Liver (tissue), 3 donors: ENCODE results near the gene DYNC1LI2.

ENCODE experiments used
- GABPA ChIP-seq, 2 donors: IDR thresholded peaks in 1 of 2; conservative IDR thresholded peaks in 1 of 2; 2 replicates each; pipeline ENCODE4 v1.6.1; 2016; ENCODE audit warnings: antibody characterized with exemption in 2 of 2, mild to moderate bottlenecking in 1 of 2, moderate library complexity in 1 of 2
- JUND ChIP-seq, 2 donors: IDR thresholded peaks; 2 replicates each; pipeline ENCODE4 v1.6.1; 2016; ENCODE audit warnings: antibody characterized with exemption in 2 of 2
- RAD21 ChIP-seq, 2 donors: IDR thresholded peaks; 2 replicates each; pipeline ENCODE4 v1.6.1; 2016; ENCODE audit warnings: antibody characterized with exemption in 2 of 2, mild to moderate bottlenecking in 2 of 2
- SP1 ChIP-seq: IDR thresholded peaks from 2 replicates; pipeline ENCODE4 v1.6.1; 2018; ENCODE audit warnings: antibody characterized with exemption, mild to moderate bottlenecking
- TAF1 ChIP-seq: conservative IDR thresholded peaks from 2 replicates; pipeline ENCODE4 v1.6.1; 2016; ENCODE audit warnings: antibody characterized with exemption, mild to moderate bottlenecking
- YY1 ChIP-seq: IDR thresholded peaks from 2 replicates; pipeline ENCODE4 v1.6.1; 2016; ENCODE audit warnings: antibody characterized with exemption, mild to moderate bottlenecking
- TF ChIP-seq, protein P1 (sequence below): fragments of 150-350 bp; IDR thresholded peaks from 2 replicates; pipeline ENCODE4 v1.5.1; 2017; ENCODE audit warnings: improper control_type of control experiment, low read depth, low read length; ENCODE audit not compliant: missing input control
- TF ChIP-seq, protein P2 (sequence below): IDR thresholded peaks from 2 replicates; pipeline ENCODE4 v1.6.1; 2016; ENCODE audit warnings: antibody characterized with exemption, mild to moderate bottlenecking
- donor health status: healthy.
- donor health status: healthy.

DNA sequence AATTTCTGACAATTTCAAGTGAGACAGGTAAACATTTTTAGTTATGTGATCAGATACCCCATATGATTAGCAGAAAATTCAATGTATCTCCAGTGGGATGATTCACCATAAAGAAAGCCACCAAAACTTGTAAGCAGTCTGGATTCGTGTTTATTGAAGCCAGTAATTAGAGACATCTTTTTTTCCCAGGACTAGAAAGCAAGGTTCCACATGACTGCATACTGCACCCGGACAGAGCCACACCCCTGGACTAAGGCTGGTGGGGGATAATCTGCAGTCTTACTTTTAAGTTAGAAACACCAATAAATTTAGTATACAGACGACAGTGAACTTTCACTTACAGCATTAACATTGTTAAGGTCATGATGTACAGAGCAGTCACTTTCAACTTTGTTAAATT, 30.6 kb downstream of the DYNC1LI2 start:
- TF ChIP-seq, protein P1, sequence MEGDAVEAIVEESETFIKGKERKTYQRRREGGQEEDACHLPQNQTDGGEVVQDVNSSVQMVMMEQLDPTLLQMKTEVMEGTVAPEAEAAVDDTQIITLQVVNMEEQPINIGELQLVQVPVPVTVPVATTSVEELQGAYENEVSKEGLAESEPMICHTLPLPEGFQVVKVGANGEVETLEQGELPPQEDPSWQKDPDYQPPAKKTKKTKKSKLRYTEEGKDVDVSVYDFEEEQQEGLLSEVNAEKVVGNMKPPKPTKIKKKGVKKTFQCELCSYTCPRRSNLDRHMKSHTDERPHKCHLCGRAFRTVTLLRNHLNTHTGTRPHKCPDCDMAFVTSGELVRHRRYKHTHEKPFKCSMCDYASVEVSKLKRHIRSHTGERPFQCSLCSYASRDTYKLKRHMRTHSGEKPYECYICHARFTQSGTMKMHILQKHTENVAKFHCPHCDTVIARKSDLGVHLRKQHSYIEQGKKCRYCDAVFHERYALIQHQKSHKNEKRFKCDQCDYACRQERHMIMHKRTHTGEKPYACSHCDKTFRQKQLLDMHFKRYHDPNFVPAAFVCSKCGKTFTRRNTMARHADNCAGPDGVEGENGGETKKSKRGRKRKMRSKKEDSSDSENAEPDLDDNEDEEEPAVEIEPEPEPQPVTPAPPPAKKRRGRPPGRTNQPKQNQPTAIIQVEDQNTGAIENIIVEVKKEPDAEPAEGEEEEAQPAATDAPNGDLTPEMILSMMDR, result no peak
- TF ChIP-seq GABPA (IDR thresholded peaks at IDR 0.05 in 1 of 2, conservative IDR thresholded peaks at IDR 0.05 in 1 of 2) (no peak), JUND (IDR thresholded peaks at IDR 0.05) (no peak), RAD21 (IDR thresholded peaks at IDR 0.05) (no peak), SP1 (no peak), YY1 (no peak), TAF1 (no peak)
- TF ChIP-seq, protein P2, sequence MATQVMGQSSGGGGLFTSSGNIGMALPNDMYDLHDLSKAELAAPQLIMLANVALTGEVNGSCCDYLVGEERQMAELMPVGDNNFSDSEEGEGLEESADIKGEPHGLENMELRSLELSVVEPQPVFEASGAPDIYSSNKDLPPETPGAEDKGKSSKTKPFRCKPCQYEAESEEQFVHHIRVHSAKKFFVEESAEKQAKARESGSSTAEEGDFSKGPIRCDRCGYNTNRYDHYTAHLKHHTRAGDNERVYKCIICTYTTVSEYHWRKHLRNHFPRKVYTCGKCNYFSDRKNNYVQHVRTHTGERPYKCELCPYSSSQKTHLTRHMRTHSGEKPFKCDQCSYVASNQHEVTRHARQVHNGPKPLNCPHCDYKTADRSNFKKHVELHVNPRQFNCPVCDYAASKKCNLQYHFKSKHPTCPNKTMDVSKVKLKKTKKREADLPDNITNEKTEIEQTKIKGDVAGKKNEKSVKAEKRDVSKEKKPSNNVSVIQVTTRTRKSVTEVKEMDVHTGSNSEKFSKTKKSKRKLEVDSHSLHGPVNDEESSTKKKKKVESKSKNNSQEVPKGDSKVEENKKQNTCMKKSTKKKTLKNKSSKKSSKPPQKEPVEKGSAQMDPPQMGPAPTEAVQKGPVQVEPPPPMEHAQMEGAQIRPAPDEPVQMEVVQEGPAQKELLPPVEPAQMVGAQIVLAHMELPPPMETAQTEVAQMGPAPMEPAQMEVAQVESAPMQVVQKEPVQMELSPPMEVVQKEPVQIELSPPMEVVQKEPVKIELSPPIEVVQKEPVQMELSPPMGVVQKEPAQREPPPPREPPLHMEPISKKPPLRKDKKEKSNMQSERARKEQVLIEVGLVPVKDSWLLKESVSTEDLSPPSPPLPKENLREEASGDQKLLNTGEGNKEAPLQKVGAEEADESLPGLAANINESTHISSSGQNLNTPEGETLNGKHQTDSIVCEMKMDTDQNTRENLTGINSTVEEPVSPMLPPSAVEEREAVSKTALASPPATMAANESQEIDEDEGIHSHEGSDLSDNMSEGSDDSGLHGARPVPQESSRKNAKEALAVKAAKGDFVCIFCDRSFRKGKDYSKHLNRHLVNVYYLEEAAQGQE, result no peak
